Activated CD4-positive, alpha-beta T cell treated with anti-CD3 and anti-CD28 coated beads, Interleukin-2, amount 50 U/mL, for 4 hours (primary cell): ENCODE results near the gene RNF151.
"Not testable (repeated sequence)": the region's sequence is repeated elsewhere in the genome, so short reads cannot be mapped to it uniquely, and the experiment has no call there.

Experiments
- DNase-seq, 2 experiments: peaks; one replicate each; pipeline ENCODE4 v3.0.0-alpha.2; 2020

The RNF151 gene

DNA sequence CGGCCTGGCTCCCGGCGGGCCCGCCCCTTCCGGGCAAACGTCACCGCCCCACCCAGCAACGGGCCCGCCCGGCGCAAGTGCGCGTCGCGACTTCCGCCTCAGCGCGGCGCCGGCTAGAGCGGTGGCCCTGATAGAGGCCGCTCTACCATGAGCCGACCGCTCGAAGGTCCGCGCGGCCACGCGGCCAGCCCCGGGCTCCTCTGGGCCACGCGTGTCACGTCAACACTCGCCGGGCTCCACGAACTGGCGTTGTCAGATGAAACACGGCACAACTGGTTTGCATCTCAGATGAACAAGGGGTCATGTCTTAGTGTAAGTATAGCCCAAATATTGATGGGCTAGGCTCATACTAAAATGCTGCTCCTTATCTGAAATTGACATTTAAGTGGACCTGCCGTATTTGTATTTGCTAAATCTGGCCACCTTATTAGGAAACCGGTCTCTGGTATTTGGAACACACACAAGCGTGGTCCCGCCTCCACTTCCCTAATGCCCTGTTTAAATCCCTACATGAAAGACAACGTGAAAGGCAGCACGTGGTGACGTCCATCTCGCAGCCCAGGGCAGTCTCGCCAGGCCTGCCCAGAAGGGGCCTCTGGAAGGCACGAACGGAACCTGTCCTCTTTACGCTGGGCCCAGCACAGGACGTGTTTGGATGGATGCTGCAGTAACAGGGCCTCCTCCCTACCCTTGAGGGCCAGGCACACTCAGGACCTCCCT is 43.3 kb downstream of the RNF151 start, which contains the start of gene ZNF598:
TSS of gene ZNF598 (minus strand) at position 31 of the 720 bp plus-strand sequence.
- peak; percentile 58 to 69 for DNase-seq

DNA sequence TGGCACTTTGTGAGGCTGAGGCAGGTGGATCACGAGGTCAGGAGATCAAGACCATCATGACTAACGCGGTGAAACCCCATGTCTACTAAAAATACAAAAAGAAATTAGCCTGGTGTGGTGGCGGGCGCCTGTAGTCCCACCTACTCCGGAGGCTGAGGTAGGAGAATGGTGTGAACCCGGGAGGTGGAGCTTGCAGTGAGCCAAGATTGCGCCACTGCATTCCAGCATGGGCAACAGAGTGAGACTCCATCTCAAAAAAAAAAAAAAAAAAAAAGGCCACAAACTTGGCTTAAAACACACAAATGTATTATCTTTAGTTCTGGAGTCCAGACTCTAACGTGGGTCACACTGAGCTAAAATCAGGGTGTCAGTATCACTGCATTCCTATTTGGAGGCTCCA is 45.1 kb downstream of the RNF151 start:
- not testable (repeated sequence) for DNase-seq

DNA sequence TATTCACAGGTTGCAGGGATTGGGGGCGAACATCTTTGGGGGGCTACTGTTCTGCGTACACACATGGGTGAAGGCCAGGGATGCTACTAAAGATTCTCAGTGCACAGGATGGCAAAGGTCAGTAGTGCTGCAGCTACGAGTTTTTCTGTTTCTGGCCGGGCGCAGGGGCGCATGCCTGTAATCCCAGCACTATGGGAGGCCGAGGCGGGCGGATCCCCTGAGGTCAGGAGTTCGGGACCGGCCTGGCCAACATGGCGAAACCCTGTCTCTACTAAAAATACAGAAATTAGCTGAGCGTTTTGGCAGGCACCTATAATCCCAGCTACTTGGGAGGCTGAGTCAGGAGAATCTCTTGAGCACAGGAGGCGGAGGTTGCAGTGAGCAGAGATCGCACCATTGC is 46.9 kb downstream of the RNF151 start:
- DNase-seq, result no peak

GRCh38 chr16:2015117-2015946 is 48.7 kb downstream of the RNF151 start:
- DNase-seq, result no peak

- DNase-seq, result no peak
Observed at GRCh38 chr16:2015947-2016208, 49.2 kb downstream of the RNF151 start.

DNA sequence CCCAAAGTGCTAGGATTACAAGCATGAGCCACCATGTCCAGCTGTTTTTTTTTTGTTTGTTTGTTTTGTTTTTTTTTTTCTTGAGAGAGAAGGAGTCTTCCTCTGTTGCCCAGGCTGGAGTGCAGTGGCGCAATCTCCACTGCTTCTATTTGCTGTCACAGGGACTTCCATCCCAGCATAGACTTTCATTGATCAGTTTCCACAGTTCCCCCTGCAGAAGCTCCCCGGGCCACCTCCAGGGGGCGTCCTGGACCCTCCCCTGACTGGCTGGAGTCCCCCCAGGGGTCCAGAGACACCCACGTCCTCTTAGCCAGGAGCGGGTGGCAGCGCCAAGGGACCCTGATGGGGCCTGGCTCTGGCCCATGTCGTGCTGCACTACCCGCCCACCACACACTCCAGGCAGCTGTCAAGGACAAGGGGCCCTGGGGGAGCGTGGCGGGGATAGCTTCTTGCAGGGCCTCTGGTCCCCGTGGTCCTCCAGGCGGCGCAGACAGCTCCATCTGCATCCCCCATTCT is 49.8 kb downstream of the RNF151 start:
- DNase-seq, result no peak
